Fibroblast of lung (primary cell): ENCODE results near the gene SLC25A42.

Experiments
- CTCF ChIP-seq, 2 donors: IDR thresholded peaks in 1 of 2; conservative IDR thresholded peaks in 1 of 2; 1 replicate in 1 of 2; 2 replicates in 1 of 2; pipeline ENCODE4 v1.5.1; 2011 to 2012; ENCODE audit warnings: low read length in 2 of 2, control low read depth in 1 of 2, inconsistent platforms in 1 of 2, low read depth in 1 of 2, mild to moderate bottlenecking in 1 of 2
- EZH2 ChIP-seq: IDR thresholded peaks from 2 replicates; pipeline ENCODE4 v1.5.1; 2012; ENCODE audit warnings: low read length, control low read depth, mild to moderate bottlenecking; ENCODE audit errors: missing control alignments

GRCh38 chr19:19107654-19108053 lies 43.9 kb downstream of the SLC25A42 start:
- TF ChIP-seq CTCF (conservative IDR thresholded peaks at IDR 0.05 in 1 of 2, IDR thresholded peaks at IDR 0.05 in 1 of 2; ENCODE audit: low read depth in 1 of 2, low read length in 2 of 2) (no peak), EZH2 (no peak)
